Measurements from ENCODE around the gene PGAP3.

PGAP3 gene

GRCh38 chr17:39694593-39694992 lies 6.7 kb upstream of the PGAP3 start:
- FAIRE-seq: no peak

GRCh38 chr17:39688945-39689344 lies 1.1 kb upstream of the PGAP3 start:
- FAIRE-seq: no peak

GRCh38 chr17:39688475-39688835 lies 598 bp upstream of the PGAP3 start:
- no peak for FAIRE-seq

- FAIRE-seq: no peak
Observed at GRCh38 chr17:39687101-39687545, 734 bp downstream of the PGAP3 start.

- FAIRE-seq: no peak
Observed at GRCh38 chr17:39684369-39685192, 3.3 kb downstream of the PGAP3 start.

- FAIRE-seq: no peak
Observed at GRCh38 chr17:39683295-39683939, 4.4 kb downstream of the PGAP3 start.

- FAIRE-seq: no peak
Observed at GRCh38 chr17:39679521-39680192, 8.2 kb downstream of the PGAP3 start.

- no peak for FAIRE-seq
Observed at GRCh38 chr17:39678340-39679116, 9.3 kb downstream of the PGAP3 start.

- no peak for FAIRE-seq
Observed at GRCh38 chr17:39677542-39678339, 10.1 kb downstream of the PGAP3 start.

GRCh38 chr17:39677072-39677471 lies 10.8 kb downstream of the PGAP3 start:
- FAIRE-seq: no peak

GRCh38 chr17:39676198-39676819 lies 11.5 kb downstream of the PGAP3 start:
- no peak for FAIRE-seq

GRCh38 chr17:39675390-39676082 lies 12.3 kb downstream of the PGAP3 start:
- FAIRE-seq: no peak

GRCh38 chr17:39674702-39675389 lies 13.0 kb downstream of the PGAP3 start:
- no peak for FAIRE-seq

GRCh38 chr17:39674179-39674578 lies 13.7 kb downstream of the PGAP3 start:
- no peak for FAIRE-seq

- no peak for FAIRE-seq
Observed at GRCh38 chr17:39673335-39674081, 14.3 kb downstream of the PGAP3 start.

- FAIRE-seq: no peak
Observed at GRCh38 chr17:39672522-39673334, 15.1 kb downstream of the PGAP3 start.

- no peak for FAIRE-seq
Observed at GRCh38 chr17:39671651-39672521, 16.0 kb downstream of the PGAP3 start.

GRCh38 chr17:39670746-39671145 lies 17.1 kb downstream of the PGAP3 start:
- FAIRE-seq: no peak
